IMR-90 (cell line): Measurements from ENCODE around the gene DRICH1.

Experiments used
- CTCF ChIP-seq: conservative IDR thresholded peaks from 2 replicates; pipeline ENCODE4 v1.5.1; 2012; ENCODE audit warnings: mild to moderate bottlenecking, low read depth, low read length, improper control_type of control experiment
- ELK1 ChIP-seq: fragments of 150-350 bp; IDR thresholded peaks from 2 replicates; pipeline ENCODE4 v1.6.1; 2016; ENCODE audit warnings: low read depth, mild to moderate bottlenecking, low read length, moderate library complexity, borderline replicate concordance
- POLR2A ChIP-seq: IDR thresholded peaks from 2 replicates; pipeline ENCODE4 v1.6.1; 2012; ENCODE audit warnings: mild to moderate bottlenecking, low read depth, low read length
- SMC3 ChIP-seq: fragments of 150-350 bp; IDR thresholded peaks from 2 replicates; pipeline ENCODE4 v1.6.1; 2016; ENCODE audit warnings: low read depth, mild to moderate bottlenecking, antibody characterized with exemption, low read length, moderate library complexity
- USF2 ChIP-seq: fragments of 150-350 bp; IDR thresholded peaks from 2 replicates; pipeline ENCODE4 v1.6.1; 2017; ENCODE audit warnings: mild to moderate bottlenecking, antibody characterized with exemption, low read length, low read depth

GRCh38 chr22:23657727-23658126 lies 25.6 kb upstream of the DRICH1 start:
- TF ChIP-seq CTCF (no peak), POLR2A (no peak), USF2 (no peak), SMC3 (no peak), ELK1 (no peak)
